Sigmoid colon (tissue), 4 donors: ENCODE measurements around the gene PRPH.

ENCODE experiments used
- EP300 ChIP-seq, 4 donors: sonication (generic); formaldehyde crosslinking; IDR thresholded peaks; one replicate each; pipeline ENCODE4 v1.6.1; 2017; ENCODE audit warnings: antibody characterized with exemption in 4 of 4
- POLR2A ChIP-seq, 2 donors: fragments of 450-650 bp; IDR thresholded peaks; one replicate each; pipeline ENCODE4 v1.6.1; 2016; ENCODE audit warnings: antibody characterized with exemption in 2 of 2, mild to moderate bottlenecking in 2 of 2, moderate library complexity in 2 of 2
- POLR2AphosphoS5 ChIP-seq, 4 donors: sonication (generic); formaldehyde crosslinking; IDR thresholded peaks; one replicate each; pipeline ENCODE4 v1.6.1; 2017; ENCODE audit warnings: antibody characterized with exemption in 4 of 4
- TF ChIP-seq, protein P1 (sequence below), 4 experiments: fragments of 450-650 bp in 3 of 4; fragments of 200-600 bp in 1 of 4; IDR thresholded peaks; one replicate each; pipeline ENCODE4 v1.5.1; 2016 to 2019; ENCODE audit warnings: antibody characterized with exemption in 4 of 4, mild to moderate bottlenecking in 3 of 4, moderate library complexity in 2 of 4

DNA sequence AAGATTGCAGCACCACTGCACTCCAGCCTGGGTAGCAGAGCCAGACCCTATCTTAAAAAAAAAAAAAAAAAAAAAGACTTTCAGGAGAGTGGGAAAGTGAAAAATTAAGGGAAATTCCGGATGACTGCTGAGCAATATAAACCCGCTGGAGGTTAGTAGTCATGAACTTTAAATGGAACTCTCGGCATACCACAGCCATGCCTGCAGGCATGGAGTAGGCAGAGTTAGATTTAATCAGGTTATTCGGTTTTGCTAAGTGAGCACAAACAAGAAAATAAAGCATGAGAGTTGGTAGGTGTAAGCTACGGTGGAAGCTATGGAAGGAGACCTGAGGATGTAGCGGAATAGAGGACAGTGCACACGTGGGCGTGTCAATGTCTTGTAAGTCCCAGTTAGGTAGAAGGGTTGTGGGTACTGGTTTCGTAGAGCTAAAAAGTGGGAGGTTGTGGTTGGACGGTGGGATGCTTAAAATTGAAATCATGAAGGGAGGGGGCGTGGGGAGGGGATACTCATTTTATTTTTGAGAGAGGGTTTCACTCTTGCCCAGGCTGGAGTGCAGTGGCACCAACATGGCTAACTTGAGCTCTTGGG lies 41.8 kb upstream of the PRPH start:
- TF ChIP-seq, protein P1, sequence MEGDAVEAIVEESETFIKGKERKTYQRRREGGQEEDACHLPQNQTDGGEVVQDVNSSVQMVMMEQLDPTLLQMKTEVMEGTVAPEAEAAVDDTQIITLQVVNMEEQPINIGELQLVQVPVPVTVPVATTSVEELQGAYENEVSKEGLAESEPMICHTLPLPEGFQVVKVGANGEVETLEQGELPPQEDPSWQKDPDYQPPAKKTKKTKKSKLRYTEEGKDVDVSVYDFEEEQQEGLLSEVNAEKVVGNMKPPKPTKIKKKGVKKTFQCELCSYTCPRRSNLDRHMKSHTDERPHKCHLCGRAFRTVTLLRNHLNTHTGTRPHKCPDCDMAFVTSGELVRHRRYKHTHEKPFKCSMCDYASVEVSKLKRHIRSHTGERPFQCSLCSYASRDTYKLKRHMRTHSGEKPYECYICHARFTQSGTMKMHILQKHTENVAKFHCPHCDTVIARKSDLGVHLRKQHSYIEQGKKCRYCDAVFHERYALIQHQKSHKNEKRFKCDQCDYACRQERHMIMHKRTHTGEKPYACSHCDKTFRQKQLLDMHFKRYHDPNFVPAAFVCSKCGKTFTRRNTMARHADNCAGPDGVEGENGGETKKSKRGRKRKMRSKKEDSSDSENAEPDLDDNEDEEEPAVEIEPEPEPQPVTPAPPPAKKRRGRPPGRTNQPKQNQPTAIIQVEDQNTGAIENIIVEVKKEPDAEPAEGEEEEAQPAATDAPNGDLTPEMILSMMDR (IDR thresholded peaks at IDR 0.05): no peak
- TF ChIP-seq POLR2A (IDR thresholded peaks at IDR 0.05): no peak
- no peak for TF ChIP-seq POLR2AphosphoS5 (IDR thresholded peaks at IDR 0.05)
- TF ChIP-seq EP300 (IDR thresholded peaks at IDR 0.05): no peak
